Spleen (tissue), 7 donors: ENCODE measurements around the gene VPS50.

Experiments
- POLR2AphosphoS5 ChIP-seq, 3 donors: sonication (generic); formaldehyde crosslinking; IDR thresholded peaks; one replicate each; pipeline ENCODE4 v1.5.1; 2017; ENCODE audit warnings: antibody characterized with exemption in 3 of 3
- TF ChIP-seq, protein P1 (sequence below), 11 experiments: fragments of 200-600 bp in 7 of 11; fragments of 450-650 bp in 4 of 11; sonication (generic) in 4 of 11; IDR thresholded peaks in 8 of 11; conservative IDR thresholded peaks in 3 of 11; 1 replicate in 7 of 11; 2 replicates in 4 of 11; pipeline versions ENCODE4 v1.4.0 to v1.8.0; 2016 to 2021; ENCODE audit warnings: antibody characterized with exemption in 11 of 11, inconsistent platforms in 4 of 11, mild to moderate bottlenecking in 1 of 11
- donor health status: DM: no; HTN: no; CAD: no; lungs with moderate emphysema.
- donor health status: DM: no; HTN: no; CAD: no.
- donor health status: DM: no; HTN: no; CAD: no.

DNA sequence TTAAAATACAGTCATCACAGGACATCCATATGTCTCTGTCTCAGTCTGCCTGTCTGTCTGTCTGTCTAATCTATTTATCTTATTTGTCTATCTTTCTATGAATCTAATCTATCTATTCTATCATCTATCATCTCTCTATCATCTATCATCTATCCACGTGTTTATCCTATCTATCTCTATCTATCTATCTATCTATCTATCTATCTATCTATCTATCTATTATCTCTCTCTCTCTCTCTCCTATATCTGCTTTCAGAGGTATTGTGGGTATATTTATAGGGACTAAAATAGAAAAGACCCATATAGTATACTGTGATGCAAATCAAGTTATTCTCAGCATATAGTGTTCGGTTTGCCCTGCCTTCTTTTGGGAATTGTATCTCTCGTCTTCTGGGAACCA lies 167.5 kb downstream of the VPS50 start:
- TF ChIP-seq, protein P1, sequence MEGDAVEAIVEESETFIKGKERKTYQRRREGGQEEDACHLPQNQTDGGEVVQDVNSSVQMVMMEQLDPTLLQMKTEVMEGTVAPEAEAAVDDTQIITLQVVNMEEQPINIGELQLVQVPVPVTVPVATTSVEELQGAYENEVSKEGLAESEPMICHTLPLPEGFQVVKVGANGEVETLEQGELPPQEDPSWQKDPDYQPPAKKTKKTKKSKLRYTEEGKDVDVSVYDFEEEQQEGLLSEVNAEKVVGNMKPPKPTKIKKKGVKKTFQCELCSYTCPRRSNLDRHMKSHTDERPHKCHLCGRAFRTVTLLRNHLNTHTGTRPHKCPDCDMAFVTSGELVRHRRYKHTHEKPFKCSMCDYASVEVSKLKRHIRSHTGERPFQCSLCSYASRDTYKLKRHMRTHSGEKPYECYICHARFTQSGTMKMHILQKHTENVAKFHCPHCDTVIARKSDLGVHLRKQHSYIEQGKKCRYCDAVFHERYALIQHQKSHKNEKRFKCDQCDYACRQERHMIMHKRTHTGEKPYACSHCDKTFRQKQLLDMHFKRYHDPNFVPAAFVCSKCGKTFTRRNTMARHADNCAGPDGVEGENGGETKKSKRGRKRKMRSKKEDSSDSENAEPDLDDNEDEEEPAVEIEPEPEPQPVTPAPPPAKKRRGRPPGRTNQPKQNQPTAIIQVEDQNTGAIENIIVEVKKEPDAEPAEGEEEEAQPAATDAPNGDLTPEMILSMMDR (IDR thresholded peaks at IDR 0.05 in 8 of 11, conservative IDR thresholded peaks at IDR 0.05 in 3 of 11): no peak
- no peak for TF ChIP-seq POLR2AphosphoS5 (IDR thresholded peaks at IDR 0.05)
